ENCODE data around the gene CLEC4C.

- no peak for TF ChIP-seq CTCF (IDR thresholded peaks at IDR 0.05)
- TF ChIP-seq POLR2A (IDR thresholded peaks at IDR 0.05) = no peak
Observed at GRCh38 chr12:7694556-7695236, 52.5 kb downstream of the CLEC4C start.
